Vagina (tissue), 2 donors: ENCODE results near the gene TIGIT.

Experiments
- CTCF ChIP-seq, 3 experiments: fragments of 450-650 bp in 2 of 3; fragments of 200-600 bp in 1 of 3; sonication (generic) in 1 of 3; IDR thresholded peaks; one replicate each; pipeline ENCODE4 v1.5.1; 2017 to 2019; ENCODE audit warnings: antibody characterized with exemption in 3 of 3, mild to moderate bottlenecking in 2 of 3, moderate library complexity in 2 of 3
- POLR2A ChIP-seq, 2 donors: fragments of 450-650 bp; IDR thresholded peaks; one replicate each; pipeline ENCODE4 v1.6.1; 2017; ENCODE audit warnings: antibody characterized with exemption in 2 of 2, mild to moderate bottlenecking in 2 of 2, moderate library complexity in 2 of 2

- TF ChIP-seq POLR2A (IDR thresholded peaks at IDR 0.05): no peak
- no peak for TF ChIP-seq CTCF (IDR thresholded peaks at IDR 0.05)
These were observed 62.2 kb downstream of the TIGIT start for GRCh38 chr3:114356066-114356465.
